Measurements from ENCODE around the gene CCDC12. TPM values are rescaled to one million over a fixed set of nuclear protein-coding genes. Genes with fewer than 3 reads are reported as not detected.

CCDC12 gene
- total RNA-seq, 1 experiment from 2014 or later: 44.2 TPM

- ATAC-seq (no peak), DNase-seq (no peak)
- Histone ChIP-seq H4K20me1 (ENCODE audit: low read length) (no peaks in the 10 kb centered on the region), H3K9me2 (replicated peaks; ENCODE audit: low read length) (no peaks in the 10 kb centered on the region), H3F3A (ENCODE audit: low read length, unreplicated experiment) (no peaks in the 10 kb centered on the region), H3K4me1 (ENCODE audit: insufficient read depth, low read length) (peaks cover 9% of the 10 kb centered on the region), H3K27me3 (ENCODE audit: low read length) (no peaks in the 10 kb centered on the region), H3K9me3 (ENCODE audit: low read length) (no peaks in the 10 kb centered on the region), H3K4me3 (ENCODE audit: low read length) (no peak overlapping the region), H2AFZ (ENCODE audit: low read length) (no peak overlapping the region), H3K79me2 (ENCODE audit: low read length) (no peaks in the 10 kb centered on the region), H3K9ac (ENCODE audit: low read length) (no peak overlapping the region), H3K4me2 (ENCODE audit: low read length) (no peak overlapping the region), H3K27ac (ENCODE audit: low read length) (no peak overlapping the region), H3K36me3 (ENCODE audit: low read depth, low read length) (peaks cover 14% of the 10 kb centered on the region; the same call in 1 of the 2 replicates)
- no TSS peak for BruUV-seq (replicated peaks)
- no peak for TF ChIP-seq CTCF (conservative IDR thresholded peaks at IDR 0.05; ENCODE audit: low read depth, low read length)
- no peak for TF ChIP-seq EZH2 (IDR thresholded peaks at IDR 0.05; ENCODE audit: low read length, unreplicated experiment)
- TF ChIP-seq EZH2phosphoT487 (IDR thresholded peaks at IDR 0.05; ENCODE audit: borderline replicate concordance, low read length): no peak
- CTCF ChIA-PET: interaction anchor here (0.5 kb wide), 1 partner anchor 12 kb away, joined by 3 read pairs; no protein-coding TSS in a partner anchor
- intact Hi-C loops (cut with micrococcal nuclease): no loop called here
- POLR2A ChIA-PET (ENCODE audit: unreplicated experiment): no interaction called here
Observed at GRCh38 chr3:47004369-47005211, 28.0 kb upstream of the CCDC12 start.

GRCh38 chr3:47003461-47004368 lies 27.2 kb upstream of the CCDC12 start:
- no peaks in the 10 kb centered on the region for H3K27me3 ChIP-seq (ENCODE audit: low read length)
- POLR2A ChIA-PET (ENCODE audit: unreplicated experiment): no interaction called here

More at GRCh38 chr3:47003461-47004368, 27.2 kb upstream of the CCDC12 start:
- H3K4me1 ChIP-seq (ENCODE audit: insufficient read depth, low read length): peaks cover 9% of the 10 kb centered on the region
- CTCF ChIA-PET: interaction anchor here (0.5 kb wide), 1 partner anchor 13 kb away, joined by 3 read pairs; no protein-coding TSS in a partner anchor
- no peak for TF ChIP-seq CTCF (conservative IDR thresholded peaks at IDR 0.05; ENCODE audit: low read depth, low read length)
- TF ChIP-seq EZH2phosphoT487 (IDR thresholded peaks at IDR 0.05; ENCODE audit: borderline replicate concordance, low read length): no peak
- no peak for TF ChIP-seq EZH2 (IDR thresholded peaks at IDR 0.05; ENCODE audit: low read length, unreplicated experiment)
- no peaks in the 10 kb centered on the region for H3F3A ChIP-seq (ENCODE audit: low read length, unreplicated experiment)
- DNase-seq: no peak
- H3K9me2 ChIP-seq (replicated peaks; ENCODE audit: low read length): no peaks in the 10 kb centered on the region
- no peaks in the 10 kb centered on the region for H3K9me3 ChIP-seq (ENCODE audit: low read length)
- intact Hi-C loops (cut with micrococcal nuclease): no loop called here
- no peak overlapping the region for H3K9ac ChIP-seq (ENCODE audit: low read length)
- no peak overlapping the region for H3K4me3 ChIP-seq (ENCODE audit: low read length)
- ATAC-seq: no peak
- no peak overlapping the region for H3K27ac ChIP-seq (ENCODE audit: low read length)
- no TSS peak for BruUV-seq (replicated peaks)
- H2AFZ ChIP-seq (ENCODE audit: low read length): no peak overlapping the region
- no peaks in the 10 kb centered on the region for H4K20me1 ChIP-seq (ENCODE audit: low read length)
- peaks cover 14% of the 10 kb centered on the region; the same call in 1 of the 2 replicates for H3K36me3 ChIP-seq (ENCODE audit: low read depth, low read length)
- H3K4me2 ChIP-seq (ENCODE audit: low read length): no peak overlapping the region
- no peaks in the 10 kb centered on the region for H3K79me2 ChIP-seq (ENCODE audit: low read length)
